ENCODE measurements around the gene OR6S1.
"Not testable (repeated sequence)": the region's sequence is repeated elsewhere in the genome, so short reads cannot be mapped to it uniquely, and the experiment has no call there.

The OR6S1 gene

GRCh38 chr14:20631880-20632389 is 9.6 kb downstream of the OR6S1 start:
- no peak for DNase-seq (ENCODE audit: low read depth in 1 of 2, low spot score in 1 of 2)

GRCh38 chr14:20631023-20631879 is 10.2 kb downstream of the OR6S1 start:
- DNase-seq (ENCODE audit: low read depth in 1 of 2, low spot score in 1 of 2), result no peak

- no peak for DNase-seq (ENCODE audit: low read depth in 1 of 2, low spot score in 1 of 2)
Observed at GRCh38 chr14:20630340-20631022, 11.0 kb downstream of the OR6S1 start.

- DNase-seq (ENCODE audit: low read depth in 1 of 2, low spot score in 1 of 2), result no peak
Observed at GRCh38 chr14:20628063-20628854, 13.2 kb downstream of the OR6S1 start.

GRCh38 chr14:20627346-20628027 is 14.0 kb downstream of the OR6S1 start:
- DNase-seq (ENCODE audit: low read depth in 1 of 2, low spot score in 1 of 2), result no peak

DNA sequence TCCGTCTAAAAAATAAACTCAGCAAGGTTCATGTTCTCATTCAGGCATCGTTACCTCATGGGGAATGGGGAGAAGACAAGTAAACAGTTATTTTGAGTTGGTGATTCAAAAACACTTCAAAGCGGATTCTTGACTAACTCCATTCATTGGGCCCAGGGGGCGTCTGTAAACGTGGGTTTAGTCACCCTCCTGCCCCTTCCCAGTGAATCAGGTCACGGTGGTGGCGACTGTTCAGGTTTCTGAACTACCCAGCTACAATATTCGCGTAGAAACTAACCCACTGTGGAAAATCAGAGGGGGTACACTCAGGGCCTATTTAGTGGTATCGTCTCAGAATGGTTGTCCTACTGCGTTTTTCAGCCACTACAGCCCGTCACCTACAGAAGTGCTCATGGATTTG is 15.2 kb downstream of the OR6S1 start:
- no peak for DNase-seq (ENCODE audit: low read depth in 1 of 2, low spot score in 1 of 2)

GRCh38 chr14:20624495-20625070 is 16.9 kb downstream of the OR6S1 start:
- DNase-seq (ENCODE audit: low read depth in 1 of 2, low spot score in 1 of 2), result no peak

DNA sequence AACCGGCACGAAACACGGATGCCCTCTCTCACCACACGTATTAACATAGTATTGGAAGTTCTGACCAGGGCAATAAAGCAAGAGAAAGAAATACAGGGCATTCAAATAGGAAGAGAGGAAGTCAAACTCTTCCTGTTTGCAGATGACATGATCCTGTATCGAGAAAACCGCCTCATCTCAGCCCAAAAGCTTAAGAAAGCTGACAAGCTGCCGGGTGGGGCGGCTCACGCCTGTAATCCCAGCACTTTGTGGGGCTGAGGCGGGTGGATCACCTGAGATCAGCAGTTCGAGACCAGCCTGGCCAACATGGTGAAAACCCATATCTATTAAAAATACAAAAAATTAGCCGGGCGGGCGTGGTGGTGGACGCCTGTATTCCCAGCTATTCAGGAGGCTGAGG is 17.7 kb downstream of the OR6S1 start:
- DNase-seq (ENCODE audit: low read depth in 1 of 2, low spot score in 1 of 2), result no peak

GRCh38 chr14:20622816-20623291 is 18.6 kb downstream of the OR6S1 start:
- DNase-seq (ENCODE audit: low read depth in 1 of 2, low spot score in 1 of 2), result no peak

- DNase-seq (ENCODE audit: low read depth in 1 of 2, low spot score in 1 of 2), result no peak
Observed at GRCh38 chr14:20620798-20621478, 20.6 kb downstream of the OR6S1 start.

- not testable (repeated sequence) for DNase-seq (ENCODE audit: low read depth in 1 of 2, low spot score in 1 of 2)
Observed at GRCh38 chr14:20619688-20620087, 21.8 kb downstream of the OR6S1 start.

DNA sequence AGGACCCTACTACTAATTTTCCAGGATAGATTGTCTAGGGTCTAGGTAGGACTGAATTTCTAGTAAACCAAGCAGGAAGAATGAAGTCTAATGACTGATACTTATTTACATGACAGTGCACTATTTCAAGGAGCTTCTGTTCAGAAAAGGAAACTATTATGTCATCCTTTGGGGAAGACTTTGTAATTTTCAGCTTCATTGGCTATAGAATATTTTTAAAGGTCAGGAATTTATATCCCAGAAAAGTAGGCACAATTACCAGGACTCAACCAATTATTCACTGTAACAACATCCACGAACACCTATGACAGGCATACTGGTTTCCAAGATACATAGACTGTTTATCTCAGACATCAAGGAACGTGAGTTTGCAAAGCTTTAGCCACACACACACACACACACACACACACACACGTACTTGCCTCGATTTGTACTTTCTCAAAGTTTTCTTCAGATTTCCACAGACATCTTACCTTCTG is 23.2 kb downstream of the OR6S1 start:
- DNase-seq (ENCODE audit: low read depth in 1 of 2, low spot score in 1 of 2), result no peak

- no peak for DNase-seq (ENCODE audit: low read depth in 1 of 2, low spot score in 1 of 2)
Observed at GRCh38 chr14:20617138-20618003, 24.1 kb downstream of the OR6S1 start.

- no peak for DNase-seq (ENCODE audit: low read depth in 1 of 2, low spot score in 1 of 2)
Observed at GRCh38 chr14:20615996-20616395, 25.5 kb downstream of the OR6S1 start.

DNA sequence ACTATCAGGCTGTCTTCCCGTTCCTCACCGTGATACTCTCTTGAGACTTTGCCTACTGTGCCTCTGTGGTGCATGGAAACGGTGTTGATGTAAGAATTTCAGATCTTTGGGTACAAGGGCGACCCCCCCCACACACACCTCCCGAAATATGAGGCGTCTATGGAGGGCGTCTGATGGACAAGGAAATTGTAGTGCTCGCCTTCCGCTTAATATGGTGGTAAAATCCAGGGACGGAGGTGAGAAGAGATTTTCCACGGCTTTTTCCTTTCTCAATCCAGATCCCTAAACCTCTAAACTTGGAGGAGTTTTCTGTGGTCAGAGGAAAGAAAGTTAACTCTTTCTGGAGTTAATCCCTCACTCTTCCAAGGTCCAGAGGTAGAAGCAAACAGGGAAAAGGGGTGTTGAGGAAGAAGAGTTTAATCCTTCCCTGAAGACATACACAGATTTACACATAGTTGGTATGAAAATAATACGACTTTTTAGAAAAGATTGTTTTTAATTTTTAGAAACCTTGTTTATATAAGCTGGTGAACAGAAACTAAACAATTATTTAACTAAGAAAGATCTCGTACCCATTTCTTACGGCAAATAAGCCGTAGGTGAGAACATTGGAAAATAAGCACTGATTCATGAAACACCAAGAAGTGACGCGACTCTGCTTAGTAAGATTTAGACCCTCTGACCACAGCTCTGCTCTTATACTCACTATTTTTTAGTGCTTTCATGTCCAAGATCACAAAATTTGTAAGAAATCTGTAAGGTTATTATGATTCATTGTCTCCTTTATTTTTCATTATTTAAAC is 27.3 kb downstream of the OR6S1 start:
- no peak for DNase-seq (ENCODE audit: low read depth in 1 of 2, low spot score in 1 of 2)

DNA sequence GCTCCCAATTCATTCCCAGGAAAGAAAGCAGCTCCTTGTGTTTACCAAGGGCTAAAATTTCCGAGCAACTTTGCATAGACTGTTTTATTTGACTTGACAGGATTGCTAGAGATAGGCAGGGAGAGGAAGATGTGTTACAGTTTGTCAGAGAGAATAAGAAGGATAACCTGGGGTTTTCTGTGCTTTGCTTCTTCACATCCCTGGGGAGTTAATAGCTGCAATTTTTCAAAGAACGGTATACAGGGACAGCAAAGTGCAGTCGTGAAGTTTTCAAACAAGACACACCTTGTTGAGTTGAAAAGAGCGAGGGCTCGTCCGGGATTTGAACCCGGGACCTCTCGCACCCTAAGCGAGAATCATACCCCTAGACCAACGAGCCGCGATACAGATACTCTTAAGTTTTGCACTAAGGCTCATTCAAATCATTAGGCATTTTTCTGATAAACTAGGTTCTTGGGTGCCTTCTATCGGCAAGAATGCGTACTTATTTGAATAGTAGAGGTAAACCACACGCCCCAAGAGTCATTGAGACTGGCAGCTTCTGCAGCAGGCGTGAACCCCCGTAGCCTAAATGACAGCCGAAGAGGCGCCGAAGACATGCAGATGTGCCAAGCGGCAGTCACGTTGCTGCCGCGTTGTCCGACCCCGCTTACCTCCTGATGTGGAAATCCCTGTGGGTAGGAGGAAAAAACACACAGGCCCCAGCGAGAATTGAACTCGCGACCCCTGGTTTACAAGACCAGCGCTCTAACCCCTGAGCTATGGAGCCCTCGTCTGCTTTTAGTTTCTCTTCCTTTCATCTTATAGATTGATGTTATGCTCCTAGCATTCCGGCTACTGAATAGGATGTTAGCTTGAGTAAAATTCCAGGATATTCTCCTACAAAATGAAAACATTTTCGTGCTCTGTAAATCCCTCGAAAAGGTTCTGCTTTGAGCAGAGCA is 28.1 kb downstream of the OR6S1 start:
- peak; percentile 54 to 69 for DNase-seq (ENCODE audit: low read depth in 1 of 2, low spot score in 1 of 2)

DNA sequence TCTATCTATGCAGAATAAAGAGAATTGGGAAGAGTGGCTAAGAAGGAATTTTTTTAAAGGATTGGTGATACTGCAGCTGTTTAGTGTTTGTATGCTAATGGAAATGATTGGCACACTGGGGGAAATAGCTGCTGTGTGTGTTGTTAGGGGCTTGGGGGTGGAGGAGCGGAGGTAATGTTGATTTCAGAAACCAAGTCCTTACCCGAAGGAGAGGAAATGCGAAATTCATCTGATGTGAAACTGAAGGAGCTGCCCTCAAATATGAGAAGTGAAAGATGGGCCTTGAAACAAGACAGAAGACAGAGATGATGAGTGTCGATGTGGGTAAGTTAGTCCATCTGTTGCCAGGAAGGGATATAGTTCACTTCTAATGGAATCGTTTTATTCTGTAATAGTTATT is 29.1 kb downstream of the OR6S1 start:
- no peak for DNase-seq (ENCODE audit: low read depth in 1 of 2, low spot score in 1 of 2)

All from activated T-helper 1 cell treated with anti-CD3 and anti-CD28 coated beads, Interleukin-2, amount 50 U/mL, for 16 hours (primary cell).